ENCODE data around the gene XRCC5. TPM values are rescaled to one million over a fixed set of nuclear protein-coding genes. Genes with fewer than 3 reads are reported as not detected.

XRCC5 gene
- total and polyA plus RNA-seq, 10 of the 15 experiments (the other 5 are each of a cell fraction or from before 2014, with no cell fraction given) = 259 to 815 (median 530) TPM

GRCh38 chr2:216132585-216132984 lies 23.4 kb downstream of the XRCC5 start:
- H3K9ac ChIP-seq (ENCODE audit: control insufficient read depth, insufficient read depth, low read length) = no peak overlapping the region
- H4K20me1 ChIP-seq (ENCODE audit: control insufficient read depth, insufficient read depth) = no peaks in the 10 kb centered on the region
- ChIA-PET SMC1A (ENCODE audit: uncharacterized antibody, unreplicated experiment) (interaction anchor here (0.6 to 1.6 kb wide), 7 partner anchors 8 to 52 kb away, joined by 3 to 5 read pairs (median 3); partner anchors contain the start of gene XRCC5), CTCF (interaction anchor here (2.4 kb wide), 1 partner anchor 10 kb away, joined by 10 read pairs; no protein-coding TSS in a partner anchor), RAD21 (ENCODE audit: unreplicated experiment) (interaction anchor here (1.1 kb wide), 1 partner anchor 22 kb away, joined by 3 read pairs; no protein-coding TSS in a partner anchor), POLR2A (interaction anchor here (0.6 to 1.4 kb wide), 2 partner anchors 10 to 14 kb away, joined by 3 read pairs; no protein-coding TSS in a partner anchor)
- BruUV-seq (replicated peaks) = no TSS peak
- no peaks in the 10 kb centered on the region for H3K4me1 ChIP-seq (ENCODE audit: control insufficient read depth, insufficient read depth, low read length)
- ATAC-seq (no peak), DNase-seq (ENCODE audit: low read depth, low spot score) (no peak), FAIRE-seq (no peak)
- H3K27me3 ChIP-seq (replicated peaks in 1 of 2; ENCODE audit: control insufficient read depth in 2 of 2, insufficient read depth in 2 of 2, low read length in 1 of 2) = no peaks in the 10 kb centered on the region
- no peaks in the 10 kb centered on the region for H3K9me3 ChIP-seq (replicated peaks; ENCODE audit: control insufficient read depth, insufficient read depth, low read length)
- TF ChIP-seq ZNF24 (IDR thresholded peaks at IDR 0.05) = no peak
- no peak for TF ChIP-seq HCFC1 (IDR thresholded peaks at IDR 0.05; ENCODE audit: low read length)
- no peak for TF ChIP-seq PML (IDR thresholded peaks at IDR 0.05; ENCODE audit: low read length)
- no peak for TF ChIP-seq MEF2A (IDR thresholded peaks at IDR 0.05; ENCODE audit: insufficient read depth, low read depth, low read length)
- no peak for TF ChIP-seq JUNB (IDR thresholded peaks at IDR 0.05)
- TF ChIP-seq ATF2 (IDR thresholded peaks at IDR 0.05; ENCODE audit: low read length) = no peak
- TF ChIP-seq SRF (IDR thresholded peaks at IDR 0.05; ENCODE audit: low read depth in 2 of 2, low read length in 2 of 2) = no peak
- TF ChIP-seq USF1 (IDR thresholded peaks at IDR 0.05; ENCODE audit: borderline replicate concordance, extremely low read length, insufficient read depth, low read depth, low read length) = no peak
- no peak for TF ChIP-seq CHD4 (IDR thresholded peaks at IDR 0.05)
- TF ChIP-seq IKZF1 (conservative IDR thresholded peaks at IDR 0.05) = no peak
- TF ChIP-seq ATF3 (IDR thresholded peaks at IDR 0.05; ENCODE audit: borderline replicate concordance, extremely low read depth, low read depth, low read length) = no peak
- no peak for TF ChIP-seq MTA3 (IDR thresholded peaks at IDR 0.05; ENCODE audit: borderline replicate concordance, low read length)
- no peak for TF ChIP-seq SUPT20H (IDR thresholded peaks at IDR 0.05; ENCODE audit: borderline replicate concordance, control insufficient read depth, low read depth, low read length)
- no peak for TF ChIP-seq FOS (IDR thresholded peaks at IDR 0.05; ENCODE audit: borderline replicate concordance, extremely low read depth, insufficient read length)
- no peak for TF ChIP-seq ZNF384 (IDR thresholded peaks at IDR 0.05; ENCODE audit: borderline replicate concordance, low read depth, low read length)
- no peak overlapping the region for H3K4me2 ChIP-seq (ENCODE audit: control insufficient read depth, insufficient read depth)
- intact Hi-C loops (cut with micrococcal nuclease; ENCODE audit: unreplicated experiment) (no loop called here), in situ Hi-C loops (cut with MboI) (no loop called here)
- H3K79me2 ChIP-seq (ENCODE audit: control insufficient read depth, insufficient read depth, low read length) = peaks cover 2% of the 10 kb centered on the region
- H3K27ac ChIP-seq (ENCODE audit: control insufficient read depth, insufficient read depth) = no peak overlapping the region
- no peak overlapping the region for H2AFZ ChIP-seq (ENCODE audit: control insufficient read depth, low read depth, low read length)
- H3K36me3 ChIP-seq (ENCODE audit: control insufficient read depth in 2 of 2, insufficient read depth in 2 of 2, low read length in 1 of 2) = peaks cover 11 to 71% of the 10 kb centered on the region in 2 experiments
- H3K4me3 ChIP-seq = no peak overlapping the region

Measured in GM12878 (cell line).